Measurements from ENCODE around the gene GNL3. TPM values are rescaled to one million over a fixed set of nuclear protein-coding genes. Genes with fewer than 3 reads are reported as not detected.
"Not testable (repeated sequence)": the region's sequence is repeated elsewhere in the genome, so short reads cannot be mapped to it uniquely, and the experiment has no call there.

Gene GNL3
- total RNA-seq, 4 donors from 2014 or later: 55.8 to 371 (median 93.0) TPM

- no peak for DNase-seq (ENCODE audit: low spot score)
- TF ChIP-seq, protein P1, sequence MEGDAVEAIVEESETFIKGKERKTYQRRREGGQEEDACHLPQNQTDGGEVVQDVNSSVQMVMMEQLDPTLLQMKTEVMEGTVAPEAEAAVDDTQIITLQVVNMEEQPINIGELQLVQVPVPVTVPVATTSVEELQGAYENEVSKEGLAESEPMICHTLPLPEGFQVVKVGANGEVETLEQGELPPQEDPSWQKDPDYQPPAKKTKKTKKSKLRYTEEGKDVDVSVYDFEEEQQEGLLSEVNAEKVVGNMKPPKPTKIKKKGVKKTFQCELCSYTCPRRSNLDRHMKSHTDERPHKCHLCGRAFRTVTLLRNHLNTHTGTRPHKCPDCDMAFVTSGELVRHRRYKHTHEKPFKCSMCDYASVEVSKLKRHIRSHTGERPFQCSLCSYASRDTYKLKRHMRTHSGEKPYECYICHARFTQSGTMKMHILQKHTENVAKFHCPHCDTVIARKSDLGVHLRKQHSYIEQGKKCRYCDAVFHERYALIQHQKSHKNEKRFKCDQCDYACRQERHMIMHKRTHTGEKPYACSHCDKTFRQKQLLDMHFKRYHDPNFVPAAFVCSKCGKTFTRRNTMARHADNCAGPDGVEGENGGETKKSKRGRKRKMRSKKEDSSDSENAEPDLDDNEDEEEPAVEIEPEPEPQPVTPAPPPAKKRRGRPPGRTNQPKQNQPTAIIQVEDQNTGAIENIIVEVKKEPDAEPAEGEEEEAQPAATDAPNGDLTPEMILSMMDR (IDR thresholded peaks at IDR 0.05): no peak
- ATAC-seq (ENCODE audit: low FRiP score): no peak
Observed at GRCh38 chr3:52721002-52721729, 35.3 kb downstream of the GNL3 start.

DNA sequence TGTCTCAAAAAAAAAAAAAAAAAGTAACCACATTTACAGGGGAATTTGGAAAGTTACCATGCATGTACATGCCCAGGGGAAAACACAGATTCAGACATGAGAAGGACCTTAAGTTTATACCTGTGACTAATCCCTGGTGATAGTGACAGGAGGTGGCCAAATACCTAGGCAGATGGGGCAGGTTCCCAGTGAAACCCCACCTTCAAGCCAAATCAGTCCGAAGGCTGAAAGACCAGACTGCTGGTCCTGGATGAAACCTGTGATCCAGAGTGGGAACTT, 35.8 kb downstream of the GNL3 start:
- ATAC-seq (ENCODE audit: low FRiP score) (no peak), DNase-seq (ENCODE audit: low spot score) (no peak)
- TF ChIP-seq, protein P1 (IDR thresholded peaks at IDR 0.05): no peak

- DNase-seq (ENCODE audit: low spot score) (no peak), ATAC-seq (ENCODE audit: low FRiP score) (no peak)
- TF ChIP-seq, protein P1 (IDR thresholded peaks at IDR 0.05): no peak
Observed at GRCh38 chr3:52722491-52722890, 36.7 kb downstream of the GNL3 start.

DNA sequence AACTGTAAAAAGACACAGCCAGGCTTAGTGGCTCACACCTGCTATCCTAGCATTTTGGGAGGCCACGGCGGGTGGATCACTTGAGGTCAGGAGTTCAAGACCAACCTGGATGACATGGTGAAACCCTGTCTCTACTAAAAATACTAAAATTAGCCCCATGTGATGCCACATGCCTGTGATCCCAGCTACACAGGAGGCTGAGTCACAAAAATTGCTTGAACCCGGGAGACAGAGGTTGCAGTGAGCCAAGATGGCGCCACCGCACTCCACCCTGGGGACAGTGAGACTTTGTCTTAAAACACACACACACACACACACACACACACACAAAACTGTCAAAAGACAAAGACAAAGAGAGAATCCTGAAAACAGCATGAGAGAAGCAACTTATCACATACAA, 38.1 kb downstream of the GNL3 start:
- TF ChIP-seq, protein P1 (IDR thresholded peaks at IDR 0.05): no peak
- ATAC-seq (ENCODE audit: low FRiP score) (no peak), DNase-seq (ENCODE audit: low spot score) (no peak)

DNA sequence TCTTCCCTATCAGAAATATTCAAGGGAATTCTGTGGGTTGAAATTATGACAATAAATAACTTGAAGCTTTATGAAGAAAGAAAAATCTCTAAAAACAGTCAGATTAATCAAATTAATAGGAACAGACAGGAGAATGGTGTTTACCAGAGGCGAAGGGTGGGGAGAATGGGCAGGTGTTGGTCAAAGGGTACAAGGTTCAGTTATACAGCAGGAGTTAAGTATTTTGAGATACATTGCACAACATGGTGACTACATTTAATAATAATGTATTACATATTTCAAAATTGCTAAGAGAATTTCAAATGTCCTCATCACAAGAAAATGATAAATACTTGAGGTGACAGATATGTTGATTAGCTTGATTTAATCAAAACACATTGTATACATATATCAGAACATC, 38.7 kb downstream of the GNL3 start:
- ATAC-seq (ENCODE audit: low FRiP score) (no peak), DNase-seq (ENCODE audit: low spot score) (no peak)
- TF ChIP-seq, protein P1 (IDR thresholded peaks at IDR 0.05): no peak

DNA sequence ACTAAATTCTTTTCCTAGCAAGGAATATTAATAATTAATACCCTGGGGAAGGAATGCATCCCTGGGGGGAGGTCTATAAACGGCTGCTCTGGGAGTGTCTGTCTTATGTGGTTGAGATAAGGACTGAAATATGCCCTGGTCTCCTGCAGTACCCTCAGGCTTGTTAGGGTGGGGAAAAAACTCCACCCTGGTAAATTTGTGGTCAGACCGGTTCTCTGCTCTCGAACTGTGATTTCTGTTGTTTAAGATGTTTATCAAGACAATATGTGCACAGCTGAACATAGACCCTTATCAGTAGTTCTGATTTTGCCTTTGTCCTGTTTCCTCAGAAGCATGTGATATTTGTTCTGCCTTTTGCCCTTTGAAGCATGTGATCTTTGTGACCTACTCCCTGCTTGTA, 42.9 kb downstream of the GNL3 start:
- ATAC-seq (ENCODE audit: low FRiP score); DNase-seq (ENCODE audit: low spot score): not testable (repeated sequence)

GRCh38 chr3:52730681-52731080, 44.8 kb downstream of the GNL3 start:
- TF ChIP-seq, protein P1 (IDR thresholded peaks at IDR 0.05): no peak
- DNase-seq (ENCODE audit: low spot score) (no peak), ATAC-seq (ENCODE audit: low FRiP score) (no peak)

Measured in omental fat pad (tissue), 4 donors.